Activated effector memory CD4-positive, alpha-beta T cell treated with Interleukin-2 at 50 U/mL for 16 hours (primary cell): ENCODE results near the gene LRRC72.
"Not testable (repeated sequence)": the region's sequence is repeated elsewhere in the genome, so short reads cannot be mapped to it uniquely, and the experiment has no call there.

ENCODE experiments used
- DNase-seq: peaks from one replicate; pipeline ENCODE4 v3.0.0-alpha.2; 2020

The LRRC72 gene

GRCh38 chr7:16583834-16584233 lies 57.2 kb downstream of the LRRC72 start:
- DNase-seq: no peak

- no peak for DNase-seq
Observed at GRCh38 chr7:16585540-16585939, 58.9 kb downstream of the LRRC72 start.

- no peak for DNase-seq
Observed at GRCh38 chr7:16586081-16586874, 59.7 kb downstream of the LRRC72 start.

- no peak for DNase-seq
Observed at GRCh38 chr7:16587129-16587528, 60.5 kb downstream of the LRRC72 start.

GRCh38 chr7:16587790-16588189 lies 61.2 kb downstream of the LRRC72 start:
- DNase-seq: no peak

GRCh38 chr7:16589881-16590280 lies 63.3 kb downstream of the LRRC72 start:
- DNase-seq: no peak

GRCh38 chr7:16590424-16590823 lies 63.8 kb downstream of the LRRC72 start:
- DNase-seq: no peak

- no peak for DNase-seq
Observed at GRCh38 chr7:16592395-16592794, 65.8 kb downstream of the LRRC72 start.

- DNase-seq: no peak
Observed at GRCh38 chr7:16594061-16594460, 67.4 kb downstream of the LRRC72 start.

- DNase-seq: no peak
Observed at GRCh38 chr7:16594676-16595075, 68.1 kb downstream of the LRRC72 start.

- not testable (repeated sequence) for DNase-seq
Observed at GRCh38 chr7:16595596-16595995, 69.0 kb downstream of the LRRC72 start.

GRCh38 chr7:16598015-16598414 lies 71.4 kb downstream of the LRRC72 start:
- DNase-seq: no peak

- DNase-seq: no peak
Observed at GRCh38 chr7:16599860-16600259, 73.2 kb downstream of the LRRC72 start.

GRCh38 chr7:16603633-16604032 lies 77.0 kb downstream of the LRRC72 start:
- no peak for DNase-seq

- DNase-seq: no peak
Observed at GRCh38 chr7:16604054-16604453, 77.4 kb downstream of the LRRC72 start.

GRCh38 chr7:16606704-16607103 lies 80.1 kb downstream of the LRRC72 start:
- DNase-seq: no peak

- DNase-seq: no peak
Observed at GRCh38 chr7:16609842-16610450, 83.3 kb downstream of the LRRC72 start.

- DNase-seq: no peak
Observed at GRCh38 chr7:16611711-16612110, 85.1 kb downstream of the LRRC72 start.

- DNase-seq: no peak
Observed at GRCh38 chr7:16615228-16615627, 88.6 kb downstream of the LRRC72 start.

GRCh38 chr7:16616122-16616521 lies 89.5 kb downstream of the LRRC72 start:
- no peak for DNase-seq

- no peak for DNase-seq
Observed at GRCh38 chr7:16616542-16616941, 89.9 kb downstream of the LRRC72 start.

GRCh38 chr7:16619979-16620408 lies 93.4 kb downstream of the LRRC72 start:
- DNase-seq: no peak

GRCh38 chr7:16626388-16626787 lies 99.8 kb downstream of the LRRC72 start:
- no peak for DNase-seq

GRCh38 chr7:16627236-16627635 lies 100.6 kb downstream of the LRRC72 start:
- DNase-seq: no peak

- no peak for DNase-seq
Observed at GRCh38 chr7:16630654-16631053, 104.0 kb downstream of the LRRC72 start.
